ENCODE measurements around the gene MPZL1. TPM values are rescaled to one million over a fixed set of nuclear protein-coding genes. Genes with fewer than 3 reads are reported as not detected.
"Not testable (repeated sequence)": the region's sequence is repeated elsewhere in the genome, so short reads cannot be mapped to it uniquely, and the experiment has no call there.

Gene MPZL1
- polyA plus RNA-seq, 2 of the 4 experiments (the other 2 are of a cell fraction), result 92.6 to 178 TPM

- CTCF ChIA-PET, result interaction anchor here (1.5 to 3.1 kb wide), 3 partner anchors 86 to 365 kb away, joined by 3 to 16 read pairs (median 8); no protein-coding TSS in a partner anchor
- Histone ChIP-seq H3K4me3 (no peak overlapping the region), H3K4me1 (peaks cover 24% of the 10 kb centered on the region), H3K27ac (no peak overlapping the region; a peak in 2 of 6 replicates), H3K4me2 (no peak overlapping the region; the same call in 1 of the 3 replicates), H3K9me3 (no peaks in the 10 kb centered on the region)
- 70% methylated on average over 3 of the region's 3 CpGs for WGBS (ENCODE audit: missing lambda C conversion rate)
- FAIRE-seq (no peak), DNase-seq (ENCODE audit: low read depth in 1 of 2, low spot score in 1 of 2) (no peak), ATAC-seq (no peak)
- TF ChIP-seq EHF (CRISPR knock-in tag; IDR thresholded peaks at IDR 0.05), result no peak
- TF ChIP-seq HOXB13 (CRISPR knock-in tag; IDR thresholded peaks at IDR 0.05; ENCODE audit: low read depth), result no peak
- TF ChIP-seq KDM1A (IDR thresholded peaks at IDR 0.05; ENCODE audit: low read depth), result no peak
- TF ChIP-seq REST (IDR thresholded peaks at IDR 0.05), result no peak
- TF ChIP-seq CBX8 (IDR thresholded peaks at IDR 0.05), result no peak
- no peak for TF ChIP-seq ZNF302 (CRISPR knock-in tag; IDR thresholded peaks at IDR 0.05)
- no peak for TF ChIP-seq ZSCAN20 (CRISPR knock-in tag; IDR thresholded peaks at IDR 0.05)
- TF ChIP-seq BHLHE40 (IDR thresholded peaks at IDR 0.05; ENCODE audit: low read depth, low read length), result no peak
- TF ChIP-seq BCL3 (IDR thresholded peaks at IDR 0.05), result no peak
- no peak for TF ChIP-seq CTCF (IDR thresholded peaks at IDR 0.05)
- POLR2A ChIA-PET, result no interaction called here
These were observed 4.4 kb upstream of the MPZL1 start for GRCh38 chr1:167717351-167717750.

GRCh38 chr1:167718914-167719691 lies 2.7 kb upstream of the MPZL1 start:
- FAIRE-seq (no peak), DNase-seq (ENCODE audit: low read depth in 1 of 2, low spot score in 1 of 2) (peak in 1 of 2 experiments; percentile 21), ATAC-seq (no peak)
- WGBS (ENCODE audit: missing lambda C conversion rate), result 50% methylated on average over 7 of the region's 7 CpGs
- Histone ChIP-seq H3K4me2 (peak overlapping the region; percentile 56), H3K4me1 (peaks cover 34% of the 10 kb centered on the region), H3K27ac (peak overlapping the region; percentile 15 to 58; a peak in 4 of 6 replicates), H3K4me3 (no peak overlapping the region), H3K9me3 (no peaks in the 10 kb centered on the region)
- TF ChIP-seq KDM1A (IDR thresholded peaks at IDR 0.05; ENCODE audit: low read depth) (no peak), GATA3 (IDR thresholded peaks at IDR 0.05; ENCODE audit: borderline replicate concordance) (peak; percentile 17; the same call in 1 of the 2 replicates)
- ChIA-PET CTCF (interaction anchor here (2.6 kb wide), 1 partner anchor 84 kb away, joined by 16 read pairs; no protein-coding TSS in a partner anchor), POLR2A (no interaction called here)

- DNase-seq (ENCODE audit: low read depth in 1 of 2, low spot score in 1 of 2); H3K4me2 ChIP-seq; FAIRE-seq; H3K4me3 ChIP-seq; POLR2A ChIA-PET; ATAC-seq; H3K9me3 ChIP-seq: not testable (repeated sequence)
- CTCF ChIA-PET, result interaction anchor here (0.8 to 1.7 kb wide), 3 partner anchors 41 to 364 kb away, joined by 3 to 4 read pairs (median 3); no protein-coding TSS in a partner anchor
- Histone ChIP-seq H3K27ac (peak overlapping the region in 1 of 2 experiments; percentile 58; a peak in 3 of 6 replicates), H3K4me1 (peaks cover 40% of the 10 kb centered on the region)
- 97% methylated on average over 25 of the region's 25 CpGs for WGBS (ENCODE audit: missing lambda C conversion rate)
These were observed 1.9 kb upstream of the MPZL1 start for GRCh38 chr1:167719715-167720421.

Data from A549 (cell line).